ENCODE measurements around the gene STAT3.

DNA sequence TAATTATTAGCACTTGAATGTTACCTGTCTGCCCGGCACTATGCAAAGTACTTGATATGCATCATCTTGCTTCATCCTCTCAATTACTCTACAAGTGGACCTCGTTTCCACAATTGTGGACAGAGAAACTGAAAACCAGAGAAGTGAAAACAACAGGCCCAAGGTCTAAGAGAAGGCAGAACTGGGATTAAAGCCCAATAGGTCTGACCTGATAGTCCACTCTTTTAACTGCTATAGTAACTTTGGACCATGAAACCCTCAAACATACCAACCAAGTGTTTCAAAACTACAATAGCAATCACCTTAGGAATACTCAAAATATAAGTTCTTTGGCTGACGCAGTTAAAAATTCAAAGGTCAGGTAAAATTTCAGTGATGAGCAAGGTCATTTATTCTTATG, 7.3 kb downstream of the STAT3 start:
- no peak for TF ChIP-seq EP300 (IDR thresholded peaks at IDR 0.05)
- TF ChIP-seq, protein P1, sequence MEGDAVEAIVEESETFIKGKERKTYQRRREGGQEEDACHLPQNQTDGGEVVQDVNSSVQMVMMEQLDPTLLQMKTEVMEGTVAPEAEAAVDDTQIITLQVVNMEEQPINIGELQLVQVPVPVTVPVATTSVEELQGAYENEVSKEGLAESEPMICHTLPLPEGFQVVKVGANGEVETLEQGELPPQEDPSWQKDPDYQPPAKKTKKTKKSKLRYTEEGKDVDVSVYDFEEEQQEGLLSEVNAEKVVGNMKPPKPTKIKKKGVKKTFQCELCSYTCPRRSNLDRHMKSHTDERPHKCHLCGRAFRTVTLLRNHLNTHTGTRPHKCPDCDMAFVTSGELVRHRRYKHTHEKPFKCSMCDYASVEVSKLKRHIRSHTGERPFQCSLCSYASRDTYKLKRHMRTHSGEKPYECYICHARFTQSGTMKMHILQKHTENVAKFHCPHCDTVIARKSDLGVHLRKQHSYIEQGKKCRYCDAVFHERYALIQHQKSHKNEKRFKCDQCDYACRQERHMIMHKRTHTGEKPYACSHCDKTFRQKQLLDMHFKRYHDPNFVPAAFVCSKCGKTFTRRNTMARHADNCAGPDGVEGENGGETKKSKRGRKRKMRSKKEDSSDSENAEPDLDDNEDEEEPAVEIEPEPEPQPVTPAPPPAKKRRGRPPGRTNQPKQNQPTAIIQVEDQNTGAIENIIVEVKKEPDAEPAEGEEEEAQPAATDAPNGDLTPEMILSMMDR (IDR thresholded peaks at IDR 0.05), result no peak
